Osteoblast (primary cell): ENCODE data around the gene SREBF2. TPM values are rescaled to one million over a fixed set of nuclear protein-coding genes. Genes with fewer than 3 reads are reported as not detected.

Source experiments
- DNase-seq: peaks from one replicate; pipeline ENCODE4 v3.0.0; 2011; ENCODE audit warnings: low spot score, mixed read lengths; ENCODE audit not compliant: insufficient read length; ENCODE audit errors: missing footprints
- H2AFZ ChIP-seq: 2 replicates; pipeline ENCODE4 v1.6.0; 2011; ENCODE audit warnings: mild to moderate bottlenecking, low read length
- H3K27ac ChIP-seq: 2 replicates; pipeline ENCODE4 v1.5.1; 2011; ENCODE audit warnings: mild to moderate bottlenecking, low read depth, low read length, moderate library complexity
- H3K27me3 ChIP-seq: 2 replicates; pipeline ENCODE4 v1.6.0; 2012; ENCODE audit warnings: mild to moderate bottlenecking, control low read depth, inconsistent platforms, low read length, moderate library complexity; ENCODE audit not compliant: insufficient read depth
- H3K36me3 ChIP-seq: 2 replicates; pipeline ENCODE4 v1.5.1; 2011; ENCODE audit warnings: mild to moderate bottlenecking, low read length, control low read depth, moderate library complexity; ENCODE audit not compliant: insufficient read depth
- H3K4me1 ChIP-seq: 2 replicates; pipeline ENCODE4 v1.5.1; 2011; ENCODE audit warnings: mild to moderate bottlenecking, low read length, control low read depth, moderate library complexity; ENCODE audit not compliant: insufficient read depth
- H3K4me2 ChIP-seq: 2 replicates; pipeline ENCODE4 v1.6.0; 2011; ENCODE audit warnings: mild to moderate bottlenecking, low read length; ENCODE audit not compliant: insufficient read depth
- H3K4me3 ChIP-seq: fragments of 200-600 bp; sonication (generic); 3 replicates; pipeline ENCODE4 v1.5.1; 2012; ENCODE audit warnings: mild to moderate bottlenecking, low read length, inconsistent platforms; ENCODE audit not compliant: insufficient read depth
- H3K79me2 ChIP-seq: 2 replicates; pipeline ENCODE4 v1.6.0; 2012; ENCODE audit warnings: mild to moderate bottlenecking, low read length, control low read depth, inconsistent platforms; ENCODE audit not compliant: insufficient read depth
- H3K9me3 ChIP-seq: 2 replicates; pipeline ENCODE4 v1.5.1; 2011; ENCODE audit warnings: low read depth, low read length, control low read depth
- H4K20me1 ChIP-seq: 2 replicates; pipeline ENCODE4 v1.6.0; 2012; ENCODE audit warnings: mild to moderate bottlenecking, low read length, control low read depth; ENCODE audit not compliant: insufficient read depth
- total RNA-seq: library from RNA; depleted of rRNA; stranded (reverse); fragments of >200 nt; gene quantifications from 2 replicates; pipeline ENCODE4 v1.2.3, GENCODE V29; 2012
- TF ChIP-seq, protein P1 (sequence below): IDR thresholded peaks from 2 replicates; pipeline ENCODE4 v1.5.1; 2011; ENCODE audit warnings: mild to moderate bottlenecking, low read depth, low read length, moderate library complexity; ENCODE audit errors: extremely low read depth

Gene SREBF2
- total RNA-seq, 1 donor, result 80.3 TPM

DNA sequence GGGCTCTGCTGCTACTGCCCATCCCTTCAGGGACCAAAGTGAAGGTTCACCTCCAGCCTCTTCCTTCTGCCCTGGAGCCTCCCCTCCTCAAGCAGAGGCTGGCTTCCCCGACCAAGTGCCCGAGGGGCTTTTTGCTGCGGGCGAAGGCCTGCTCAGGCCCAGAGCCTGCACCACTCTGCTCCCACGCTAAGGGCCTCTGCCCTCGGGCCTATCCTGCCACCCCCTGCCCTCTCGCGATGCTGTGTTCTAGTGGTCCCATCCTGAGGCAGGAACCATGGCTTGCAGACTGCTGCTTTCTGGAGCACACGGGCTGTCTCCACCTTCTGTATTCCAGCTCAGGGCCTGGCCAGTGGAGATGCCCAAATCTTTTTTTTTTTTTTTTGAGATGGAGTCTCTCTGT is 102.6 kb downstream of the SREBF2 start:
- H2AFZ ChIP-seq, result no peak overlapping the region
- no peaks in the 10 kb centered on the region for H4K20me1 ChIP-seq
- H3K4me3 ChIP-seq, result no peak overlapping the region
- no peak overlapping the region for H3K27ac ChIP-seq
- H3K4me2 ChIP-seq, result no peak overlapping the region
- no peaks in the 10 kb centered on the region for H3K79me2 ChIP-seq
- no peaks in the 10 kb centered on the region for H3K27me3 ChIP-seq
- H3K9me3 ChIP-seq, result no peaks in the 10 kb centered on the region
- no peak for DNase-seq
- TF ChIP-seq, protein P1, sequence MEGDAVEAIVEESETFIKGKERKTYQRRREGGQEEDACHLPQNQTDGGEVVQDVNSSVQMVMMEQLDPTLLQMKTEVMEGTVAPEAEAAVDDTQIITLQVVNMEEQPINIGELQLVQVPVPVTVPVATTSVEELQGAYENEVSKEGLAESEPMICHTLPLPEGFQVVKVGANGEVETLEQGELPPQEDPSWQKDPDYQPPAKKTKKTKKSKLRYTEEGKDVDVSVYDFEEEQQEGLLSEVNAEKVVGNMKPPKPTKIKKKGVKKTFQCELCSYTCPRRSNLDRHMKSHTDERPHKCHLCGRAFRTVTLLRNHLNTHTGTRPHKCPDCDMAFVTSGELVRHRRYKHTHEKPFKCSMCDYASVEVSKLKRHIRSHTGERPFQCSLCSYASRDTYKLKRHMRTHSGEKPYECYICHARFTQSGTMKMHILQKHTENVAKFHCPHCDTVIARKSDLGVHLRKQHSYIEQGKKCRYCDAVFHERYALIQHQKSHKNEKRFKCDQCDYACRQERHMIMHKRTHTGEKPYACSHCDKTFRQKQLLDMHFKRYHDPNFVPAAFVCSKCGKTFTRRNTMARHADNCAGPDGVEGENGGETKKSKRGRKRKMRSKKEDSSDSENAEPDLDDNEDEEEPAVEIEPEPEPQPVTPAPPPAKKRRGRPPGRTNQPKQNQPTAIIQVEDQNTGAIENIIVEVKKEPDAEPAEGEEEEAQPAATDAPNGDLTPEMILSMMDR, result no peak
- H3K36me3 ChIP-seq, result no peaks in the 10 kb centered on the region
- peaks cover 2% of the 10 kb centered on the region for H3K4me1 ChIP-seq

- H3K4me1 ChIP-seq, result peaks cover 12% of the 10 kb centered on the region
- H3K9me3 ChIP-seq, result no peaks in the 10 kb centered on the region
- H3K79me2 ChIP-seq, result no peaks in the 10 kb centered on the region
- no peak overlapping the region for H3K27ac ChIP-seq
- peaks cover 5% of the 10 kb centered on the region for H4K20me1 ChIP-seq
- no peak overlapping the region for H3K4me3 ChIP-seq
- H2AFZ ChIP-seq, result no peak overlapping the region
- H3K27me3 ChIP-seq, result no peaks in the 10 kb centered on the region
- TF ChIP-seq, protein P1, result no peak
- H3K36me3 ChIP-seq, result no peaks in the 10 kb centered on the region
- H3K4me2 ChIP-seq, result no peak overlapping the region
- no peak for DNase-seq
These were observed 103.9 kb downstream of the SREBF2 start for GRCh38 chr22:41936894-41937169.

DNA sequence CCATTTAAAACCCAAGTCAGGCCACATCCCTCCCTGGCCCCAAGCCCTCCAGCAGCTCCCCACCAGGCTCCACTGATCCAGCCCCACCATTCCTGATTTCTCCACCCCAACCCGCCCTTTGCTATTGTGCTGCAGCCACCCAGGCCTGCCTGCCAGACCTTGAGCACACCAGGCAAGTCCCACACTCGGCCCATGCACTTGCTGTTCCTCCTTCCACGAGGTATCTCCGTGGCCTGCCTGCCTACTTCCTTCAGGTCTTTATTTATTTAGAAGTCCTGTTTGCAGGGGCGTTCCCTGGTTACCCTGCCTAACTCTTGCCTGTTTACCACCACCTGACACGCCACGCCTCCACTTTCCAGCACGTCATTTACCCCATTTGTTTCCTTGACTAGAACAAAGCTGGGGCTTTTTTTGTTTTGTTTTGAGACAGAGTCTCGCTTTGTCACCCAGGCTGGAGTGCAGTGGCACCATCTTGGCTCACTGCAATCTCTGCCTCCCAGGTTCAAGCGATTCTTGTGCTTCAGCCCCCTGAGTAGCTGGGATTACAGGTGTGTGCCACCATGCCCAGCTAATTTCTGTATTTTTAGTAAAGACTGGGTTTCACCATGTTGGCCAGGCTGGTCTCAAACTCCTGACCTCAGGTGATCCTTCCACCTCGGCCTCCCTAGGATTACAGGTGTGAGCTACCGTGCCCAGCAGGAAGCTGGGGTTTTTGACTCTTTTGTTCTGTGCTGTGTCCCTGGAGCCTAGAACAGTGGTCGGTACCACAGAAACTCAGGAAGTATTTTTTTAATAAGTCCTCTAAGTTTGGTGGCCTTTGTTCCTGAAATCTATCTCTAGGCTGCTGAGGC is 107.3 kb downstream of the SREBF2 start:
- Histone ChIP-seq H3K4me3 (no peak overlapping the region), H4K20me1 (peaks cover 5% of the 10 kb centered on the region), H3K4me1 (peaks cover 19% of the 10 kb centered on the region), H3K27me3 (no peaks in the 10 kb centered on the region), H3K9me3 (no peaks in the 10 kb centered on the region), H3K4me2 (no peak overlapping the region), H3K36me3 (peaks cover 4% of the 10 kb centered on the region), H3K27ac (peak overlapping the region; percentile 81), H3K79me2 (no peaks in the 10 kb centered on the region), H2AFZ (no peak overlapping the region)
- DNase-seq, result no peak
- TF ChIP-seq, protein P1, result no peak

GRCh38 chr22:41940832-41941765 is 108.2 kb downstream of the SREBF2 start:
- Histone ChIP-seq H3K4me3 (no peak overlapping the region), H3K4me1 (peaks cover 26% of the 10 kb centered on the region), H3K27ac (peak overlapping the region; percentile 81), H3K27me3 (no peaks in the 10 kb centered on the region), H3K36me3 (peaks cover 4% of the 10 kb centered on the region), H3K9me3 (no peaks in the 10 kb centered on the region), H4K20me1 (peaks cover 5% of the 10 kb centered on the region), H2AFZ (peak overlapping the region; percentile 58), H3K4me2 (peak overlapping the region; percentile 45), H3K79me2 (peaks cover 6% of the 10 kb centered on the region)
- TF ChIP-seq, protein P1, result peak; percentile 91
- peak; percentile 97 for DNase-seq
